HG03280 (cell line): Measurements from ENCODE around the gene ZC3H14.
A peak's percentile ranks its signal among the peaks of the same experiment; 100 is the strongest.

Experiments
- ATAC-seq: cut with Tn5 transposase; IDR thresholded peaks from one replicate; pipeline ENCODE4 v1.9.1; 2021; ENCODE audit warnings: mild to moderate bottlenecking, moderate library complexity; ENCODE audit not compliant: unreplicated experiment

The ZC3H14 gene

GRCh38 chr14:88599761-88600439 lies 37.1 kb downstream of the ZC3H14 start:
- peak; percentile 90 for ATAC-seq

DNA sequence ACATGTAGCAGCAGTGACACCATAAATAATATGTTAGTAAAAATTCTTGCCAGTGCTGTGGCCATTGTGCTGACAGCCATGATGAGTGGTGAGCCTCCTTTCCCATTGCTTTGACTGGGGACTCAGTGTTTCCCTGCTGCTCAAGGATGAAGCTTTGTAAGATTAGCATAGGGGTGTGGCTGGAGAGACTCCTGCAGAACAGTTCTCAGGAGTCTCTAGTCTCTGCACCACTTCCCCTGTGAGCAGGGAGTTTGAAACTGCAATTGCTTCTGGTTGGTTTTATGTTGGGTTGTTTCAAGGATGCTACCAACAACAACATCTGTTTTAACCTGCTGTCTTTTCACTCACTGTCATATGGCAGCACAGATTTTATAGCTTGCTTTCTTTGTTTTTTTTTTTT lies 41.4 kb downstream of the ZC3H14 start:
- ATAC-seq, result no peak

DNA sequence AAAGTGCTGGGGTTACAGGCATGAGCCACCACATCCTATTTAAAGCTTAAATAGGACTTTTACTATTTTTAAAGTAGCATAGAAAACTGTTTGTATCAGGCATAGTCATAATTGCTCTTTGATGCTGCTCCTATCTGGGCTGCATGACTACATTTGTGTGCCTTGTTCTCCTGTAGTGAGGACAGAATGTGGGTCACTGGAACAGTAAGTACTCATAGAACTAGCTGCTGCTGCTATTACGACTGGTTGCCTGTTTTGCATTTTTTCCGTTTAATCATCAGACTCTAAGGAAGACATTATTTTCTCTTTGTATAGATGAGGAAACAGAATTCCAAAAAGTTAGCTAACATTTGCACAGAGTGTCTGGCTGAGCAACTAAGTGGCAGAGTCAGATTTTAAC lies 42.8 kb downstream of the ZC3H14 start:
- ATAC-seq, result no peak

DNA sequence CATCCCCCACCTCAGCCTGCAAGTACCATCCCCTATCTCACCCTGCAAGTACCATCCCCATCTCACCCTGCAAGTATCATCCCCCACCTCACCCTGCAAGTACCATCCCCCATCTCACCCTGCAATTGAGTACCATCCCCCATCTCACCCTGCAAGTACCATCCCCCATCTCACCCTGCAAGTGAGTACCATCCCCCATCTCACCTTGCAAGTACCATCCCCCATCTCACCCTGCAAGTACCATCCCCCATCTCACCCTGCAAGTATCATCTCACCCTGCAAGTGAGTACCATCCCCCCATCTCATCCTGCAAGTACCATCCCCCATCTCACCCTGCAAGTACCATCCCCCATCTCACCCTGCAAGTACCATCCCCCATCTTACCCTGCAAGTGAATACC lies 45.0 kb downstream of the ZC3H14 start:
- ATAC-seq, result no peak

DNA sequence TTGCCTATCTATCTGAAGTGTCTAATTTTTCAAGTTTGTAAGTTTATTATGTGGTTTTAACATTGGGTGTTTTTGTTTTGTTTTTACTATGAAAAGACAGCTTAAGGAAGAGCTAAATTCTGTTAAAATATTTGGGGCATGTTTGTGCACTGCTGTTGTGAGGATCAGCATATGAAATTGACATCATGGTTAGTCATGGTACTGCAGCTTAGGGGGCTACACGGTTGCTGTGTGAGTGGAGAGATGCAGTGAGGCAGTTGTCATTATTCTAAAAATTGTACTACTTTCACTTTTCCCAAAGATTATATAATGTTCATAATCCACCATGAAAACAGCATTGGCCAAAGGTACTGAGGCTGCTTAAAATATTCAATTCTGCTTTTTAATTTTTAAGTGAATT lies 49.0 kb downstream of the ZC3H14 start:
- no peak for ATAC-seq

DNA sequence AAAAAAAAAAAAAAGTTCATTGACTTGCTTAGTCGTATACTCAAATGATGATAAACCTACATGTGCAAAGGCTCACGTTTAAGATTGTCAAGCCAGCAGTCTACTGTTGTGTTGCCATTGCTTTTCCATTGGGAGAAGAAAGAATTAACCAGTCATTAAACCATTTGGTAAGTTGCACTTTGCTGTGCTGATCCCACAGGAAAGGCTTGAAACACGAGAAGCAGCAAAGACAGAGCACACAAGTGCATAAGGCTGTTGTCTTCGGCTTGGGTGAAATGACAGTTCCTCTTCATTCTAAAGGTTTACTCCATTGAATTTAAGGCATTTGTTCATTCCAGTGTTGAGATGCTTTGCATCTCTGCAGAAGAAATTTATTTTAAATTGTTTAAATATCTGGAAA lies 50.1 kb downstream of the ZC3H14 start:
- no peak for ATAC-seq

DNA sequence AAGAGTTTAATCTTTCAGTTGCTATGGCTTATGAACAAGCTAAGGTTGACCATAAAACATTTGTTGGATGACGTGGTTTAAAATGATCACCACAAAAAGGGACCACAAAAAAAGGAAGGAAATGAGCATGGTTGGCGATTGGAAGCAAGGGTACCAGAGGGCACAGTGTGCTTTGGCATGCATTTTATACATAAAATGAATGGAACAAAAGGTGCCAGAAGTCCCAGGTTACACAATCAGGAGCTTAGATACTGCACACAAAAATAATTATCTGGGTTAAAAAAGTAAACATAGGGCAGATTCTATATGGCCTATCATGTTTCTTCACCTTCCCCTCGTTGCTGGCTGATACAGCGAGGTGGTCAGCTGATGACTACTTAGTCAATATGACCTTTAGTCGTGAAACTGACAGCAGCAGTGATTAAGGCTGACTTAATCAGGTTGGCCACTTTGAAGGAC lies 50.7 kb downstream of the ZC3H14 start:
- no peak for ATAC-seq

DNA sequence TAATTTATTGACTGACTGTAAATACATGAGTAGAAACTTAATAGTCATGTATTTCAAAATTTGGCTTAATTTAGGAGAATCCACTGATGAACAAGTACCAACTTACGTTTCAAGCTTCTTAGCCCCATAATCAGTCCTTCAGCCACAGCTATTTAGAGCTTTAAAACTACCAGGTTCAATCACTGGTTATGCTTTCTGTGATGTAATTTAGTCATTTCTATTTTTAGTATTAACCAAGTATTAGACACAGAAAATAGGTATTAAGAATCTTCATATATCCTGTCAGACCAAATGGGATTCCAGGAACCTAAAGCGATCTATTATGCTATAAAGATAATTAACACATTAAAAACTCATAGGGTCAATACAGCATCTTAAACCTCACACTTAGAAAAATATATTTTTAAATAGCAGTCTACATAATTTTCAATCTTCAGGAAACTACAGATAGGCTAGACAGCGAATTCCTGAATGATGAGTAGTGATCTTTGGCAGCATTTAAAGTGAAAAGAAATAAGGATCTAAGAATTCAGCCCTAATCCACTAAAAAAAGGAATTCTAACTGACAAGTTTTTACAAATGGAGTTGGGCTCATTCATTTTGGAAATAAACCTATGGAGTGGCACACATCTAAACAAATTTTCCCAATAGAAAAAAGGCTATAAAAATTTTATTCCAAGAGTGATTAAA lies 51.5 kb downstream of the ZC3H14 start:
- no peak for ATAC-seq

DNA sequence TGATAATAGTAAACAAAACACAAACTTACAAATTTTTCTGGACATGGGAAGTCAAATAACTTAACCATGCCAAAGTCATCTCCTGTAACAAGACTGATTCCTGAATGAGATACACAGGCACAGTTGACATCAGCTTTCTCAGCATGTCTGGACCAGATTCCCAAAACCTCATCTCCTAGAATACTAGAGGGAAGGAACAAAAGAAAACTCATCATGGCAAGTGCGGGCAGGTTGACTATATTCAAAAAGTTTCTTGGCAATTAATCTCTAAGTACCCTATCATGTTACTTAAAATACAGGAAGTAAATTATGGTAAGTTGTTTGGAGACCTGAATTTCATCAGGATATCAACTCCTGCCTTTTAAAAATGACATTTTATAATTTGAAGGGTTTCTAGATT lies 53.9 kb downstream of the ZC3H14 start:
- ATAC-seq, result no peak

GRCh38 chr14:88617479-88617878 lies 54.6 kb downstream of the ZC3H14 start:
- ATAC-seq, result no peak

GRCh38 chr14:88618476-88618875 lies 55.6 kb downstream of the ZC3H14 start:
- ATAC-seq, result no peak

DNA sequence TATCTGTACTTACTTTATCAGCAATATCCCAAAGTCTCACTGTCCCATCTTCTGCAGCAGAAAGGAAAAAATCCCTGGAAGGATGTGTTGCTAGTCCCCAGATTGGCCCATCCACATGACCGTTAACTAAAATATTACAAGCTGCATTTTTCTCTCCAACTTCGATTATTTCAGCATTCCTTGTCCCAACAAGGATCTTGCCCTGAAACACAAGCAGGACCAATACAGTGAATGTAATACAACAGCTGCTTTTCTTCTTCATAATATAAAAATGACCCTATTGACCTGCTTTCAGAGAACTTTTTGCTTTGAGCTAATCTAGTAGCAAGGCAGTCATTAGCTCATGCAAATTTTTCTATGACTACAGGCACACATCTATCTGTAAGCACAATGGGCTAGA lies 58.3 kb downstream of the ZC3H14 start:
- no peak for ATAC-seq

- no peak for ATAC-seq
These were observed 62.8 kb downstream of the ZC3H14 start for GRCh38 chr14:88625671-88626070.

DNA sequence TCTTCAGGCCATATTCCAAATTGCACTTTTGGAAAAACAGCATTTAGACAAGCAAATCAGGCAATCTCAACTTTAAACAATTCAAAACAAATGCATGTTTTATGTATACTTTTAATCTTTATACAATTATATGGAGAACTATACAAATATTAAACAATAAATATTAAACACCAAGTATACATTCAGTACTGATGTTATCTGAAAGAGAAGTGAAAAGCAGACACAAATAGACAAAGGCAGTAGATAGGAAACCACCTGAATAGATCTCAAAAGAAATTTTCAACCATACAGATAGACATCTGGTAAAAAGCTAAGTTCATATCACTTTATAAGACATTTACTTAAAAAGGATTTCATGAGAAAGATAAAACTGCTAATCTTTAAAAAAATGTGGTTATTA lies 65.2 kb downstream of the ZC3H14 start:
- no peak for ATAC-seq

DNA sequence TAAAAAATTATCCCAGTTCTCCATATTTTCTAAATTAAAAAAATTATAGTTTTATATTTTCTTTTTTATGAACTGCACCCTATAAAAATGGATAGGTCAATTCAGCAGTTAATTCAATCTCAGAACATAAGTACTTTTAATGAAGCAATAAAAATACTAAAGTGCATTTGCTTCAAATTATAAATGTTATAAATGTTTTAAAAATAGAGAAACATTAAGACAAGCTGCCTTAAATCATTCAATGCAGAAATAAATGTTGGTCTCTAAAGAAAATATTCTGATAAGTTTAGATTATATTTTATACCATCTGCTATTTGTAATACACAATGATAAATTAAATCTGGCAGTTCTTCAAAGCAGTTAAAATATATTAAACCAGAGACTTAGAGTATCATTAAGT lies 65.6 kb downstream of the ZC3H14 start:
- ATAC-seq, result no peak

- ATAC-seq, result no peak
These were observed 67.7 kb downstream of the ZC3H14 start for GRCh38 chr14:88630565-88630964.

DNA sequence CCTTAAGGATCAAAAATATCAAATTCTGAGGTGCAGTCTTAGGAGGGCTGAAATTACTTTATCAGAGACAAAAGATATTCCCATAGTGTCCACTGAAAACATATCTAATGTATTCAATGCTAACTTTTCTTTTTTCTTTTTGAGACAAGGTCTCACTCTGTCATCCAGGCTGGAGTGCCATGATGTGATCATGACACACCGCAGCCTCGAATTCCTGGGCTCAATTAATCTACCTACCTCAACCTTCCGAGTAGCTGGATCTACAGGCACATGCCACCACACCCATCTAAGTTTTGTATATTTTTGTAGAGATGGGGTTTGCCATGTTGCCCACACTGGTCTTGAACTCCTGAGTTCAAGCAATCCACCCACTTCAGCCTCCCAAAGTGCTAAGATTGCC lies 68.3 kb downstream of the ZC3H14 start:
- ATAC-seq, result no peak

DNA sequence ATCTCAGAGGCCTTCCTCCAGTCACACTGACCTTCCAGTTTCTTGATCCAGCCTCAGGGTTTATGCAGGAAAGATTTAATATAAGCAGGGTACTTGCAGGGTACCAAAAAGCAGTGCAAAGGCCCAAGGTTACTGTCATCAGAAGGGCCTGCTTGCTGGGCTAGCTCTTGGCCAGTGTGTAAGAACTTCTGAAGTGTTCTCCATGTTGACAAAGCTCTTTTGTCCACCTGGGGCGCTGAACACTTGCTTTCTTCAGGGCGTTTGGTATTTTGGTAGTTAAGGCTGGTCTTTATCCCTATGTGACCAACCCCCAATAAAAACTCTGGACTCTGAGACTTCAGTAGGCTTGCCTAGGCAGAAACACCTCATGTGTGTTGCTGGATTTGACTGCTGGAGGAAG lies 69.7 kb downstream of the ZC3H14 start:
- no peak for ATAC-seq

GRCh38 chr14:88639221-88639620 lies 76.4 kb downstream of the ZC3H14 start:
- no peak for ATAC-seq

GRCh38 chr14:88660056-88660455 lies 97.2 kb downstream of the ZC3H14 start:
- ATAC-seq, result no peak

- ATAC-seq, result peak; percentile 85
These were observed 104.9 kb downstream of the ZC3H14 start for GRCh38 chr14:88667555-88668273.
